ENCODE results near the gene NCAN.

Gene NCAN

DNA sequence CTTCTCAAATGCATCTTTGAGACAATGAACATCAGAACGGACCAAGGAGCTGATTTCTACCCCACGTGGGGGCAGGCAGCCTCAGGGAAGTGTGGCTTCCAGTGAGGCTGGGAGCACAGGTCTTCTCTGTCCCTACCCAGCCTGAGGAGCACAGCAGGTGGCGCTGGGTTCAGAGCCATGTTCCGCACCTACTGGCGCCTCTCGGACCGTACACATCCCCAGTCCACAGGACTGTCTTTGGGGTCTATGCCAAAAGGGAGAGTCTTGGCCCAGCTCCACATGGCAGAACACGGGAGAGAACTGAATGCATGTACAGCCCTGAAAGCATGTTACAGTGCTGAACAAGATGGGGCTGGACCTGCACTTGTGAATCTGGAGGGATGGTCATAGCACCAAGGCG is 86.0 kb downstream of the NCAN start:
- DNase-seq = no peak

DNA sequence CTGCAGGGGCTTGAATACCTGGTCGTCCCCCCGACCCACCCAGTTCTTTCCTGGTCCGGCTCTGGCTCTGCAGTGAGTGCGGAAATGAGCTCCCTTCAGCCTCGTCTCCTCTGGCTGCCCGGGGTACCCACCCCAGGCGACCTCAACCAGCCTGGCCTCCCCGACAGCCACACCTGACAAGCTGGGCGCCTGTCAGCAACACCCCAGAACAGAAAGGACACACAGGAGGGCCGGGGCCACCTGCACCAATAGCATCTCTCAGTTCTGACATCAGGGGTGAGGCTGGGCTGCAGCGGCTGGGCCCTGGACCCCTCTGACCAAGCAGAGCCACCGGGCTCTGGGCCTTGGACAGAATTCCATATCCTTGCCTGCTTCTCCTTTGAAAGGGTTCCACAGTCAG is 88.9 kb downstream of the NCAN start:
- DNase-seq = no peak

Data from activated CD4-positive, alpha-beta T cell treated with anti-CD3 and anti-CD28 coated beads, Interleukin-2, amount 50 U/mL, for 1 hour (primary cell).